ENCODE results near the gene TUBGCP5. TPM values are rescaled to one million over a fixed set of nuclear protein-coding genes. Genes with fewer than 3 reads are reported as not detected.
A peak's percentile ranks its signal among the peaks of the same experiment; 100 is the strongest.

Gene TUBGCP5
- total RNA-seq, 2 donors from 2014 or later: 6.8 to 11.6 TPM

- Histone ChIP-seq H3K36me3 (peaks cover 30% of the 10 kb centered on the region), H3K27me3 (no peaks in the 10 kb centered on the region)
- DNase-seq (ENCODE audit: low spot score): no peak
These were observed 3.3 kb downstream of the TUBGCP5 start for GRCh38 chr15:23035964-23036566.

GRCh38 chr15:23033979-23034378, 5.4 kb downstream of the TUBGCP5 start:
- no peak overlapping the region for H3K27ac ChIP-seq
- H3K27me3 ChIP-seq: no peaks in the 10 kb centered on the region
- peaks cover 51% of the 10 kb centered on the region for H3K36me3 ChIP-seq
- no peak for TF ChIP-seq CTCF (IDR thresholded peaks at IDR 0.05)
- no peaks in the 10 kb centered on the region for H3K9me3 ChIP-seq
- H3K4me3 ChIP-seq: no peak overlapping the region
- no peak for DNase-seq (ENCODE audit: low spot score)
- H3K4me1 ChIP-seq: peaks cover 6 to 10% of the 10 kb centered on the region in 2 donors

More at GRCh38 chr15:23035964-23036566, 3.3 kb downstream of the TUBGCP5 start:
- H3K27ac ChIP-seq: no peak overlapping the region
- TF ChIP-seq CTCF (IDR thresholded peaks at IDR 0.05): peak; percentile 28 to 72
- H3K4me1 ChIP-seq: peaks cover 6 to 16% of the 10 kb centered on the region in 2 donors
- H3K9me3 ChIP-seq: no peaks in the 10 kb centered on the region
- H3K4me3 ChIP-seq: no peak overlapping the region

- Histone ChIP-seq H3K4me1 (no peaks in the 10 kb centered on the region), H3K36me3 (peaks cover 91% of the 10 kb centered on the region), H3K27ac (no peak overlapping the region), H3K9me3 (no peaks in the 10 kb centered on the region), H3K4me3 (no peak overlapping the region), H3K27me3 (no peaks in the 10 kb centered on the region)
- no peak for DNase-seq (ENCODE audit: low spot score)
- no peak for TF ChIP-seq CTCF (IDR thresholded peaks at IDR 0.05)
These were observed 13.2 kb downstream of the TUBGCP5 start for GRCh38 chr15:23026218-23026617.

- no peak for DNase-seq (ENCODE audit: low spot score)
- Histone ChIP-seq H3K27me3 (no peaks in the 10 kb centered on the region), H3K4me3 (no peak overlapping the region), H3K4me1 (no peaks in the 10 kb centered on the region), H3K36me3 (peaks cover 91% of the 10 kb centered on the region), H3K27ac (no peak overlapping the region), H3K9me3 (no peaks in the 10 kb centered on the region)
- TF ChIP-seq CTCF (IDR thresholded peaks at IDR 0.05): no peak
These were observed 17.2 kb downstream of the TUBGCP5 start for GRCh38 chr15:23022156-23022555.

- H3K4me1 ChIP-seq: no peaks in the 10 kb centered on the region
- no peaks in the 10 kb centered on the region for H3K27me3 ChIP-seq
- H3K36me3 ChIP-seq: peaks cover 54% of the 10 kb centered on the region
- H3K4me3 ChIP-seq: no peak overlapping the region
- no peak for DNase-seq (ENCODE audit: low spot score)
- no peaks in the 10 kb centered on the region for H3K9me3 ChIP-seq
- no peak for TF ChIP-seq CTCF (IDR thresholded peaks at IDR 0.05)
- H3K27ac ChIP-seq: no peak overlapping the region
These were observed 24.9 kb downstream of the TUBGCP5 start for GRCh38 chr15:23014394-23015000.

Data from right atrium auricular region (tissue), 2 donors.